ENCODE results near the gene NT5M. TPM values are rescaled to one million over a fixed set of nuclear protein-coding genes. Genes with fewer than 3 reads are reported as not detected.

NT5M gene
- total RNA-seq, 8 experiments from 2014 or later = 2.8 to 11.7 (median 9.1) TPM

- in situ Hi-C loops (cut with MboI; ENCODE audit: low pct_unique_long_range_greater_than_20kb in 2 of 9, low sequenced_read_pairs in 9 of 9, unreplicated experiment in 9 of 9) = loop anchor here (10.0 to 25.0 kb wide), 5 partner anchors 139 to 682 kb away; partner anchors contain the start of genes ATPAF2 (in 1 of the 9), GID4 (in 1 of the 9) and RASD1 (in 1 of the 9)
- Histone ChIP-seq H3K4me1 (replicated peaks in 1 of 2) (peaks cover 6 to 7% of the 10 kb centered on the region in 2 donors), H3K4me3 (no peak overlapping the region), H3K27ac (no peak overlapping the region)
- peak in 1 of 8 experiments; percentile 2 for ATAC-seq (replicated peaks in 6 of 8)
- whole genome bisulfite sequencing, 10 experiments = 46 to 83% (median 69%) methylated on average over 1 to 10 of the region's 12 CpGs; no CpG with 5 or more reads in 6 of the 10 experiments
These were observed 52.3 kb downstream of the NT5M start for GRCh38 chr17:17355426-17355825.

GRCh38 chr17:17356149-17356930 lies 53.2 kb downstream of the NT5M start:
- no peak overlapping the region for H3K4me3 ChIP-seq
- 0 to 60% (median 23%) methylated on average over 1 to 2 of the region's 10 CpGs; no CpG with 5 or more reads in 6 of the 10 experiments for WGBS, 10 experiments
- H3K4me1 ChIP-seq (replicated peaks in 1 of 2) = peaks cover 6 to 7% of the 10 kb centered on the region in 2 donors
- in situ Hi-C loops (cut with MboI; ENCODE audit: low pct_unique_long_range_greater_than_20kb in 2 of 9, low sequenced_read_pairs in 9 of 9, unreplicated experiment in 9 of 9) = loop anchor here (10.0 to 25.0 kb wide), 5 partner anchors 138 to 681 kb away; partner anchors contain the start of genes ATPAF2 (in 1 of the 9), GID4 (in 1 of the 9) and RASD1 (in 1 of the 9)
- ATAC-seq (replicated peaks in 6 of 8) = peak; percentile 79 to 89 (median 84)
- H3K27ac ChIP-seq = no peak overlapping the region

GRCh38 chr17:17356931-17357270 lies 53.7 kb downstream of the NT5M start:
- no peak overlapping the region for H3K27ac ChIP-seq
- peaks cover 6 to 7% of the 10 kb centered on the region in 2 donors for H3K4me1 ChIP-seq (replicated peaks in 1 of 2)
- 84 to 100% (median 96%) methylated on average over 1 to 10 of the region's 10 CpGs; no CpG with 5 or more reads in 6 of the 10 experiments for WGBS, 10 experiments
- in situ Hi-C loops (cut with MboI; ENCODE audit: low pct_unique_long_range_greater_than_20kb in 2 of 9, low sequenced_read_pairs in 9 of 9, unreplicated experiment in 9 of 9) = loop anchor here (10.0 to 25.0 kb wide), 5 partner anchors 138 to 680 kb away; partner anchors contain the start of genes ATPAF2 (in 1 of the 9), GID4 (in 1 of the 9) and RASD1 (in 1 of the 9)
- no peak overlapping the region for H3K4me3 ChIP-seq
- no peak for ATAC-seq (replicated peaks in 6 of 8)

- ATAC-seq (replicated peaks in 6 of 8) = no peak
- in situ Hi-C loops (cut with MboI; ENCODE audit: low pct_unique_long_range_greater_than_20kb in 2 of 9, low sequenced_read_pairs in 9 of 9, unreplicated experiment in 9 of 9) = loop anchor here (10.0 to 25.0 kb wide), 5 partner anchors 137 to 679 kb away; partner anchors contain the start of genes ATPAF2 (in 1 of the 9), GID4 (in 1 of the 9) and RASD1 (in 1 of the 9)
- WGBS, 10 experiments = 0 to 100% (median 43%) methylated on average over 1 to 3 of the region's 3 CpGs; no CpG with 5 or more reads in 4 of the 10 experiments
- Histone ChIP-seq H3K4me1 (replicated peaks in 1 of 2) (peaks cover 6 to 7% of the 10 kb centered on the region in 2 donors), H3K4me3 (no peak overlapping the region), H3K27ac (no peak overlapping the region)
These were observed 55.0 kb downstream of the NT5M start for GRCh38 chr17:17358060-17358751.

GRCh38 chr17:17358866-17359265 lies 55.7 kb downstream of the NT5M start:
- 7 to 65% (median 43%) methylated on average over 1 to 2 of the region's 2 CpGs for WGBS, 10 experiments
- Histone ChIP-seq H3K27ac (no peak overlapping the region), H3K4me1 (replicated peaks in 1 of 2) (peaks cover 6 to 7% of the 10 kb centered on the region in 2 donors), H3K4me3 (no peak overlapping the region)
- in situ Hi-C loops (cut with MboI; ENCODE audit: low pct_unique_long_range_greater_than_20kb in 2 of 9, low sequenced_read_pairs in 9 of 9, unreplicated experiment in 9 of 9) = loop anchor here (10.0 to 25.0 kb wide), 5 partner anchors 136 to 678 kb away; partner anchors contain the start of genes ATPAF2 (in 1 of the 9), GID4 (in 1 of the 9) and RASD1 (in 1 of the 9)
- ATAC-seq (replicated peaks in 6 of 8) = no peak

- H3K4me1 ChIP-seq (replicated peaks in 1 of 2) = peaks cover 8% of the 10 kb centered on the region in 2 donors
- WGBS, 10 experiments = 0 to 88% (median 63%) methylated on average over 1 to 2 of the region's 2 CpGs; no CpG with 5 or more reads in 3 of the 10 experiments
- ATAC-seq (replicated peaks in 6 of 8) = no peak
- no peak overlapping the region for H3K27ac ChIP-seq
- H3K4me3 ChIP-seq = no peak overlapping the region
- in situ Hi-C loops (cut with MboI; ENCODE audit: low pct_unique_long_range_greater_than_20kb in 2 of 9, low sequenced_read_pairs in 9 of 9, unreplicated experiment in 9 of 9) = loop anchor here (10.0 to 25.0 kb wide), 5 partner anchors 136 to 678 kb away; partner anchors contain the start of genes ATPAF2 (in 1 of the 9), GID4 (in 1 of the 9) and RASD1 (in 1 of the 9)
These were observed 56.1 kb downstream of the NT5M start for GRCh38 chr17:17359271-17359670.

GRCh38 chr17:17360087-17360730 lies 57.0 kb downstream of the NT5M start:
- H3K27ac ChIP-seq = no peak overlapping the region
- H3K4me1 ChIP-seq (replicated peaks in 1 of 2) = peaks cover 7 to 10% of the 10 kb centered on the region in 2 donors
- 50 to 100% (median 73%) methylated on average over 1 of the region's 1 CpG for WGBS, 10 experiments
- in situ Hi-C loops (cut with MboI; ENCODE audit: low pct_unique_long_range_greater_than_20kb in 2 of 9, low sequenced_read_pairs in 9 of 9, unreplicated experiment in 9 of 9) = loop anchor here in 2 of 9 experiments (25.0 kb wide), 2 partner anchors 277 to 677 kb away; partner anchors contain the start of genes ATPAF2 (in 1 of the 2) and GID4 (in 1 of the 2)
- no peak overlapping the region for H3K4me3 ChIP-seq
- no peak for ATAC-seq (replicated peaks in 6 of 8)

- no peak overlapping the region for H3K4me3 ChIP-seq
- H3K27ac ChIP-seq = no peak overlapping the region
- peak in 1 of 8 experiments; percentile 78 for ATAC-seq (replicated peaks in 6 of 8)
- in situ Hi-C loops (cut with MboI; ENCODE audit: low pct_unique_long_range_greater_than_20kb in 2 of 9, low sequenced_read_pairs in 9 of 9, unreplicated experiment in 9 of 9) = loop anchor here in 2 of 9 experiments (25.0 kb wide), 2 partner anchors 276 to 676 kb away; partner anchors contain the start of genes ATPAF2 (in 1 of the 2) and GID4 (in 1 of the 2)
- 0% methylated on average over 1 of the region's 5 CpGs; no CpG with 5 or more reads in 8 of the 10 experiments for WGBS, 10 experiments
- H3K4me1 ChIP-seq (replicated peaks in 1 of 2) = peaks cover 3 to 6% of the 10 kb centered on the region in 2 donors
These were observed 58.3 kb downstream of the NT5M start for GRCh38 chr17:17361543-17361866.

- Histone ChIP-seq H3K4me1 (replicated peaks in 1 of 2) (peaks cover 3 to 6% of the 10 kb centered on the region in 2 donors), H3K27ac (no peak overlapping the region), H3K4me3 (no peak overlapping the region)
- ATAC-seq (replicated peaks in 6 of 8) = peak in 3 of 8 experiments; percentile 45 to 78 (median 71)
- WGBS, 10 experiments = 0 to 73% (median 25%) methylated on average over 1 to 4 of the region's 12 CpGs; no CpG with 5 or more reads in 7 of the 10 experiments
- in situ Hi-C loops (cut with MboI; ENCODE audit: low pct_unique_long_range_greater_than_20kb in 2 of 9, low sequenced_read_pairs in 9 of 9, unreplicated experiment in 9 of 9) = loop anchor here in 2 of 9 experiments (25.0 kb wide), 2 partner anchors 275 to 675 kb away; partner anchors contain the start of genes ATPAF2 (in 1 of the 2) and GID4 (in 1 of the 2)
These were observed 58.8 kb downstream of the NT5M start for GRCh38 chr17:17361867-17362539.

GRCh38 chr17:17362540-17362930 lies 59.4 kb downstream of the NT5M start:
- no peak for ATAC-seq (replicated peaks in 6 of 8)
- in situ Hi-C loops (cut with MboI; ENCODE audit: low pct_unique_long_range_greater_than_20kb in 2 of 9, low sequenced_read_pairs in 9 of 9, unreplicated experiment in 9 of 9) = loop anchor here in 2 of 9 experiments (25.0 kb wide), 2 partner anchors 275 to 675 kb away; partner anchors contain the start of genes ATPAF2 (in 1 of the 2) and GID4 (in 1 of the 2)
- peaks cover 6 to 11% of the 10 kb centered on the region in 2 donors for H3K4me1 ChIP-seq (replicated peaks in 1 of 2)
- 80 to 100% (median 97%) methylated on average over 1 to 3 of the region's 7 CpGs; no CpG with 5 or more reads in 6 of the 10 experiments for WGBS, 10 experiments
- H3K27ac ChIP-seq = no peak overlapping the region
- no peak overlapping the region for H3K4me3 ChIP-seq

- Histone ChIP-seq H3K4me3 (no peak overlapping the region), H3K4me1 (replicated peaks in 1 of 2) (peaks cover 10 to 15% of the 10 kb centered on the region in 2 donors), H3K27ac (no peak overlapping the region)
- in situ Hi-C loops (cut with MboI; ENCODE audit: low pct_unique_long_range_greater_than_20kb in 2 of 9, low sequenced_read_pairs in 9 of 9, unreplicated experiment in 9 of 9) = loop anchor here in 2 of 9 experiments (25.0 kb wide), 2 partner anchors 274 to 674 kb away; partner anchors contain the start of genes ATPAF2 (in 1 of the 2) and GID4 (in 1 of the 2)
- 40 to 87% (median 68%) methylated on average over 1 to 5 of the region's 8 CpGs; no CpG with 5 or more reads in 2 of the 10 experiments for WGBS, 10 experiments
- ATAC-seq (replicated peaks in 6 of 8) = no peak
These were observed 60.6 kb downstream of the NT5M start for GRCh38 chr17:17363638-17364337.
